NCI-H2227 (cell line): Measurements from ENCODE around the gene RNF167.
A peak's percentile ranks its signal among the peaks of the same experiment; 100 is the strongest.

ENCODE experiments used
- DNase-seq: peaks from one replicate; lab custom pipeline; 2025; ENCODE audit not compliant: unreplicated experiment; lab: John Stamatoyannopoulos, UW

Gene RNF167

GRCh38 chr17:4938688-4939545 lies 1.2 kb upstream of the RNF167 start:
- no peak for DNase-seq

GRCh38 chr17:4939546-4939795 lies 597 bp upstream of the RNF167 start:
- no peak for DNase-seq

- DNase-seq, result no peak
Observed at GRCh38 chr17:4940555-4941318, 669 bp downstream of the RNF167 start.

- DNase-seq, result no peak
Observed at GRCh38 chr17:4941319-4941610, 1.2 kb downstream of the RNF167 start.

GRCh38 chr17:4942760-4943508 lies 2.9 kb downstream of the RNF167 start:
- DNase-seq, result no peak

GRCh38 chr17:4944163-4944553 lies 4.1 kb downstream of the RNF167 start:
- DNase-seq, result no peak

GRCh38 chr17:4944554-4945175 lies 4.6 kb downstream of the RNF167 start:
- DNase-seq, result no peak

GRCh38 chr17:4945176-4945943 lies 5.3 kb downstream of the RNF167 start:
- DNase-seq, result no peak

- no peak for DNase-seq
Observed at GRCh38 chr17:4945944-4946280, 5.8 kb downstream of the RNF167 start.

GRCh38 chr17:4946312-4946976 lies 6.4 kb downstream of the RNF167 start:
- no peak for DNase-seq

- no peak for DNase-seq
Observed at GRCh38 chr17:4947010-4947410, 6.9 kb downstream of the RNF167 start.

GRCh38 chr17:4947411-4948165 lies 7.5 kb downstream of the RNF167 start:
- peak; percentile 53 for DNase-seq

GRCh38 chr17:4948166-4948930 lies 8.3 kb downstream of the RNF167 start, which contains the start of gene PFN1:
TSS of gene PFN1 (minus strand) at chr17:4948530. CDS start at chr17:4948394, 136 bp downstream.
- peak; percentile 83 for DNase-seq

- DNase-seq, result peak; percentile 89
Observed at GRCh38 chr17:4948931-4949320, 8.9 kb downstream of the RNF167 start.

GRCh38 chr17:4949321-4950074 lies 9.4 kb downstream of the RNF167 start:
- DNase-seq, result peak; percentile 53

GRCh38 chr17:4950075-4950745 lies 10.1 kb downstream of the RNF167 start:
- DNase-seq, result no peak

- DNase-seq, result peak; percentile 34
Observed at GRCh38 chr17:4950746-4951204, 10.7 kb downstream of the RNF167 start, which contains the start of gene ENO3. TSS of gene ENO3 (plus strand) at chr17:4951119. CDS start at chr17:4951830, 711 bp downstream.
